H1 (cell line): ENCODE data around the gene ATG5. TPM values are rescaled to one million over a fixed set of nuclear protein-coding genes. Genes with fewer than 3 reads are reported as not detected.

ENCODE experiments used
- CTCF ChIA-PET: fragments of 300-600 bp; sonication (Branson Sonifier 250); formaldehyde crosslinking; loops from one replicate; lab custom pipeline; 2021; ENCODE audit not compliant: partially characterized antibody; lab: Charles Lee
- POLR2A ChIA-PET: fragments of 300-600 bp; sonication (Branson Sonifier 250); formaldehyde crosslinking; loops from one replicate; lab custom pipeline; 2021; ENCODE audit warnings: inconsistent platforms; ENCODE audit not compliant: partially characterized antibody; lab: Charles Lee
- DNase-seq, 2 experiments: peaks; one replicate each; pipeline versions ENCODE4 v3.0.0 to v3.0.0-alpha.2; 2010 to 2022; ENCODE audit warnings: low spot score in 2 of 2, low read depth in 1 of 2, mixed read lengths in 1 of 2
- FAIRE-seq: peaks from 2 replicates; lab custom pipeline; 2011; peaks lifted over from hg19 to GRCh38; lab: Jason Lieb, UNC
- H2AFZ ChIP-seq: 2 replicates; pipeline ENCODE4 v1.8.1; 2012; ENCODE audit warnings: low read length, inconsistent platforms
- H2AK5ac ChIP-seq: 2 replicates; pipeline ENCODE4 v1.6.1; 2013; ENCODE audit warnings: low read depth, low read length
- H2BK120ac ChIP-seq: replicated peaks from 2 replicates; pipeline ENCODE3; 2013; ENCODE audit warnings: low read depth, low read length, inconsistent platforms
- H2BK12ac ChIP-seq: 2 replicates; pipeline ENCODE4 v1.6.1; 2013; ENCODE audit warnings: low read depth, low read length
- H2BK15ac ChIP-seq: 2 replicates; pipeline ENCODE4 v1.6.1; 2013; ENCODE audit warnings: low read length
- H2BK20ac ChIP-seq: 2 replicates; pipeline ENCODE4 v1.6.1; 2013; ENCODE audit warnings: low read length
- H2BK5ac ChIP-seq: 2 replicates; pipeline ENCODE4 v1.6.1; 2013; ENCODE audit warnings: low read depth, low read length
- H3K14ac ChIP-seq: 2 replicates; pipeline ENCODE4 v1.6.1; 2013; ENCODE audit warnings: inconsistent platforms; ENCODE audit not compliant: insufficient read length
- H3K18ac ChIP-seq: 2 replicates; pipeline ENCODE4 v1.6.1; 2013; ENCODE audit warnings: low read length; ENCODE audit errors: extremely low read depth
- H3K23ac ChIP-seq: 2 replicates; pipeline ENCODE4 v1.6.1; 2013; ENCODE audit warnings: inconsistent platforms; ENCODE audit not compliant: insufficient read length
- H3K23me2 ChIP-seq: 2 replicates; pipeline ENCODE4 v1.6.1; 2013; ENCODE audit warnings: low read depth, low read length
- H3K27ac ChIP-seq: 2 replicates; pipeline ENCODE4 v1.6.1; 2011; ENCODE audit warnings: low read depth, low read length, inconsistent platforms
- H3K27me3 ChIP-seq, 4 experiments: replicated peaks in 1 of 4; 1 replicate in 1 of 4; 2 replicates in 3 of 4; pipeline versions ENCODE4 v1.6.1 to v1.8.1; 2011 to 2013; ENCODE audit warnings: low read length in 3 of 4, mild to moderate bottlenecking in 3 of 4, inconsistent platforms in 2 of 4, mixed read lengths in 2 of 4, moderate library complexity in 1 of 4; ENCODE audit not compliant: control insufficient read depth in 3 of 4, insufficient read depth in 3 of 4; ENCODE audit errors: extremely low read depth in 1 of 4
- H3K36me3 ChIP-seq, 4 experiments: 2 replicates each; pipeline versions ENCODE4 v1.6.1 to v1.8.1; 2011 to 2013; ENCODE audit warnings: mild to moderate bottlenecking in 4 of 4, low read length in 3 of 4, moderate library complexity in 2 of 4, control low read depth in 1 of 4, inconsistent platforms in 1 of 4; ENCODE audit not compliant: insufficient read depth in 4 of 4, control insufficient read depth in 2 of 4
- H3K4ac ChIP-seq: replicated peaks from 2 replicates; pipeline ENCODE3; 2013; ENCODE audit warnings: low read length, low read depth, mixed read lengths, inconsistent platforms; ENCODE audit not compliant: insufficient read length
- H3K4me1 ChIP-seq, 4 experiments: replicated peaks in 1 of 4; 1 replicate in 1 of 4; 2 replicates in 3 of 4; pipeline versions ENCODE4 v1.6.1 to v1.8.1; 2011 to 2013; ENCODE audit warnings: low read length in 3 of 4, inconsistent platforms in 2 of 4, mixed read lengths in 1 of 4; ENCODE audit not compliant: insufficient read depth in 4 of 4, control insufficient read depth in 3 of 4
- H3K4me2 ChIP-seq, 2 experiments: 2 replicates each; pipeline versions ENCODE4 v1.6.1 to v1.8.1; 2011 to 2013; ENCODE audit warnings: low read depth in 2 of 2, low read length in 2 of 2, control low read depth in 1 of 2, inconsistent platforms in 1 of 2, mild to moderate bottlenecking in 1 of 2; ENCODE audit not compliant: insufficient read depth in 1 of 2
- H3K4me3 ChIP-seq, 4 experiments: fragments of 200-600, 300-600 bp in 1 of 4; sonication (generic), shearing (Covaris generic), sonication (Bioruptor Twin) in 1 of 4; 2 replicates each; pipeline versions ENCODE4 v1.5.1 to v1.8.1; 2011 to 2016; ENCODE audit warnings: low read length in 4 of 4, low read depth in 3 of 4, control low read depth in 2 of 4, inconsistent platforms in 2 of 4, mild to moderate bottlenecking in 2 of 4, mixed read lengths in 1 of 4, moderate library complexity in 1 of 4; ENCODE audit not compliant: insufficient read depth in 2 of 4; ENCODE audit errors: extremely low read depth in 1 of 4
- H3K56ac ChIP-seq: replicated peaks from 2 replicates; pipeline ENCODE3; 2013; ENCODE audit warnings: low read depth, mild to moderate bottlenecking, mixed read lengths, low read length, inconsistent platforms; ENCODE audit not compliant: insufficient read length
- H3K79me1 ChIP-seq: 2 replicates; pipeline ENCODE4 v1.6.1; 2013; ENCODE audit warnings: low read depth, low read length, control low read depth
- H3K79me2 ChIP-seq, 2 experiments: 2 replicates each; pipeline versions ENCODE4 v1.6.1 to v1.8.1; 2012 to 2013; ENCODE audit warnings: low read length in 2 of 2, mild to moderate bottlenecking in 2 of 2, inconsistent platforms in 1 of 2; ENCODE audit not compliant: insufficient read depth in 2 of 2, control insufficient read depth in 1 of 2
- H3K9ac ChIP-seq, 4 experiments: replicated peaks in 1 of 4; 1 replicate in 1 of 4; 2 replicates in 3 of 4; pipeline versions ENCODE4 v1.6.1 to v1.8.1; 2011 to 2013; ENCODE audit warnings: low read depth in 3 of 4, low read length in 3 of 4, control low read depth in 2 of 4, mild to moderate bottlenecking in 2 of 4, moderate library complexity in 2 of 4, inconsistent platforms in 1 of 4; ENCODE audit errors: extremely low read depth in 1 of 4
- H3K9me3 ChIP-seq, 2 experiments: 2 replicates each; pipeline versions ENCODE4 v1.6.1 to v1.8.1; 2012 to 2013; ENCODE audit warnings: mild to moderate bottlenecking in 2 of 2, moderate library complexity in 2 of 2, control low read depth in 1 of 2, inconsistent platforms in 1 of 2, low read depth in 1 of 2, low read length in 1 of 2, mixed read lengths in 1 of 2; ENCODE audit not compliant: insufficient read depth in 2 of 2
- H4K20me1 ChIP-seq, 2 experiments: replicated peaks in 1 of 2; 2 replicates each; pipeline versions ENCODE3 to v1.8.1; 2011 to 2013; ENCODE audit warnings: inconsistent platforms in 2 of 2, low read length in 2 of 2, mild to moderate bottlenecking in 1 of 2; ENCODE audit not compliant: insufficient read depth in 2 of 2, control insufficient read depth in 1 of 2
- H4K5ac ChIP-seq: 2 replicates; pipeline ENCODE4 v1.6.1; 2013; ENCODE audit warnings: low read length, low read depth, mixed read lengths, inconsistent platforms; ENCODE audit not compliant: insufficient read length
- H4K8ac ChIP-seq: 2 replicates; pipeline ENCODE4 v1.8.0; 2013; ENCODE audit warnings: mild to moderate bottlenecking, moderate library complexity, low read length, inconsistent platforms; ENCODE audit not compliant: insufficient read depth; ENCODE audit errors: extremely low read depth
- H4K91ac ChIP-seq: replicated peaks from 2 replicates; pipeline ENCODE3; 2013; ENCODE audit warnings: low read length, mixed read lengths, inconsistent platforms; ENCODE audit not compliant: insufficient read length
- SIX5 ChIP-seq: IDR thresholded peaks from 2 replicates; pipeline ENCODE4 v1.6.1; 2011; ENCODE audit warnings: mild to moderate bottlenecking, low read depth, low read length
- polyA plus RNA-seq, 7 experiments: library from polyadenylated mRNA; depleted of rRNA in 3 of 7; stranded (reverse) in 5 of 7; unstranded in 2 of 7; fragments of >200 nt in 5 of 7; fragments of 200-250 nt in 2 of 7; gene quantifications; 1 replicate in 5 of 7; 2 replicates in 1 of 7; 4 replicates in 1 of 7; pipeline versions ENCODE4 v1.2.1 to v1.2.3, GENCODE V29; 2011 to 2013; ENCODE audit warnings: missing spikeins in 2 of 7, mixed read lengths in 2 of 7
- total RNA-seq: library from RNA; stranded (reverse); fragmentation: NEBNext Ultra II Directional; extraction: Animal tissue kit (Norgen Biotek cat#: 25700); gene quantifications from 2 replicates; pipeline ENCODE4 v1.2.1, GENCODE V29; 2021
- TF ChIP-seq, protein P1 (sequence below): IDR thresholded peaks from 2 replicates; pipeline ENCODE4 v1.6.1; 2012; ENCODE audit warnings: inconsistent platforms

Gene ATG5
- total and polyA plus RNA-seq, 2 of the 8 experiments (the other 6 are each of a cell fraction or from before 2014, with no cell fraction given), result 18.2 to 39.0 TPM

DNA sequence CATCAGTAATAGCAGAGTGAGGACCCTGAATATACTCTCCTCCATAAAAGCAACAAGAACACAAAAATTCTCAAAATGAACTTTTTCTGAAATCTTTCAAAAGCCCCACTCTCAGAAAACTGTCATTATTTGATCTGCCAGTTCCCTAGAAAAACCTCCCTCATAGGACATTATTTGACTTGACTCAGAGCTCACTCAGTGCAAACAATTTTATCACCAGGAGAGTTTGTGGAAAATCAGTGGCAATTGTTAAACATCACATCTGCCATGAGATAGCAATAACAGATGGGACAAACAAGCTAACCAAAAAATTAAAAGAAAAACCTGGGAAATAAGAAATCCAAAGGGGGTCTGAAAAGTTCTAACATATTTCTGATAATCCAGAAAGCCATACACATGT, 100.0 kb downstream of the ATG5 start:
- TF ChIP-seq, protein P1, sequence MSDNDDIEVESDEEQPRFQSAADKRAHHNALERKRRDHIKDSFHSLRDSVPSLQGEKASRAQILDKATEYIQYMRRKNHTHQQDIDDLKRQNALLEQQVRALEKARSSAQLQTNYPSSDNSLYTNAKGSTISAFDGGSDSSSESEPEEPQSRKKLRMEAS, result no peak
- TF ChIP-seq SIX5, result no peak
- TF ChIP-seq, all 59 proteins: peak for 0
- H4K8ac ChIP-seq, result no peak overlapping the region
- FAIRE-seq, result no peak

More for the DNA sequence above, 100.0 kb downstream of the ATG5 start:
- Histone ChIP-seq H3K9ac (no peak overlapping the region), H3K18ac (no peak overlapping the region), H4K91ac (no peak overlapping the region), H2BK15ac (no peak overlapping the region), H3K4me2 (no peak overlapping the region), H3K9me3 (no peaks in the 10 kb centered on the region; a peak in 1 of 4 replicates), H3K79me1 (no peaks in the 10 kb centered on the region; the same call in 1 of the 2 replicates), H2BK5ac (no peak overlapping the region), H3K14ac (no peak overlapping the region), H3K23ac (no peak overlapping the region), H3K27me3 (no peaks in the 10 kb centered on the region), H3K4ac (no peak overlapping the region), H3K56ac (no peak overlapping the region), H2BK120ac (no peak overlapping the region), H3K4me1 (no peaks in the 10 kb centered on the region), H2AK5ac (no peak overlapping the region), H2BK12ac (no peak overlapping the region), H3K4me3 (no peak overlapping the region), H3K36me3 (peaks cover 0 to 3% (median 0%) of the 10 kb centered on the region in 4 experiments; a peak in 2 of 8 replicates), H4K5ac (no peak overlapping the region), H2BK20ac (no peak overlapping the region), H3K27ac (no peak overlapping the region), H4K20me1 (no peaks in the 10 kb centered on the region), H3K23me2 (no peaks in the 10 kb centered on the region), H2AFZ (no peak overlapping the region), H3K79me2 (peaks cover 0 to 5% of the 10 kb centered on the region in 2 experiments; a peak in 1 of 4 replicates)
- ChIA-PET POLR2A (no interaction called here), CTCF (interaction anchor here (1.5 to 3.3 kb wide), 5 partner anchors 20 to 138 kb away, joined by 3 to 40 read pairs (median 5); no protein-coding TSS in a partner anchor)
- no peak for DNase-seq
